ENCODE data around the gene NDUFA8. TPM values are rescaled to one million over a fixed set of nuclear protein-coding genes. Genes with fewer than 3 reads are reported as not detected.

Gene NDUFA8
- total RNA-seq, 1 donor from 2014 or later: 46.1 TPM

- no peak for DNase-seq
- Mint-ChIP-seq H3K4me1 (ENCODE audit: low read depth, unreplicated experiment) (peaks cover 17% of the 10 kb centered on the region), H3K36me3 (ENCODE audit: unreplicated experiment) (peaks cover 6% of the 10 kb centered on the region), H3K9me3 (ENCODE audit: unreplicated experiment) (peaks cover 5% of the 10 kb centered on the region), H3K27ac (ENCODE audit: unreplicated experiment) (peak overlapping the region; percentile 48), H3K4me3 (ENCODE audit: unreplicated experiment) (no peak overlapping the region), H3K27me3 (ENCODE audit: unreplicated experiment) (peaks cover 6% of the 10 kb centered on the region)
- no peak for TF ChIP-seq CTCF (IDR thresholded peaks at IDR 0.05; ENCODE audit: partially characterized antibody, unreplicated experiment)
These were observed 52.2 kb downstream of the NDUFA8 start for GRCh38 chr9:122107291-122107805.

- peaks cover 3% of the 10 kb centered on the region for H3K9me3 Mint-ChIP-seq (ENCODE audit: unreplicated experiment)
- TF ChIP-seq CTCF (IDR thresholded peaks at IDR 0.05; ENCODE audit: partially characterized antibody, unreplicated experiment): no peak
- H3K4me1 Mint-ChIP-seq (ENCODE audit: low read depth, unreplicated experiment): peaks cover 17% of the 10 kb centered on the region
- H3K36me3 Mint-ChIP-seq (ENCODE audit: unreplicated experiment): peaks cover 6% of the 10 kb centered on the region
- peaks cover 6% of the 10 kb centered on the region for H3K27me3 Mint-ChIP-seq (ENCODE audit: unreplicated experiment)
- no peak overlapping the region for H3K27ac Mint-ChIP-seq (ENCODE audit: unreplicated experiment)
- no peak for DNase-seq
- no peak overlapping the region for H3K4me3 Mint-ChIP-seq (ENCODE audit: unreplicated experiment)
These were observed 53.0 kb downstream of the NDUFA8 start for GRCh38 chr9:122106576-122106975.

GRCh38 chr9:122103985-122104384 is 55.6 kb downstream of the NDUFA8 start:
- no peak for DNase-seq
- no peak for TF ChIP-seq CTCF (IDR thresholded peaks at IDR 0.05; ENCODE audit: partially characterized antibody, unreplicated experiment)
- Mint-ChIP-seq H3K27me3 (ENCODE audit: unreplicated experiment) (peaks cover 8% of the 10 kb centered on the region), H3K9me3 (ENCODE audit: unreplicated experiment) (peaks cover 3% of the 10 kb centered on the region), H3K27ac (ENCODE audit: unreplicated experiment) (no peak overlapping the region), H3K36me3 (ENCODE audit: unreplicated experiment) (peaks cover 6% of the 10 kb centered on the region), H3K4me3 (ENCODE audit: unreplicated experiment) (no peak overlapping the region), H3K4me1 (ENCODE audit: low read depth, unreplicated experiment) (peaks cover 14% of the 10 kb centered on the region)

DNA sequence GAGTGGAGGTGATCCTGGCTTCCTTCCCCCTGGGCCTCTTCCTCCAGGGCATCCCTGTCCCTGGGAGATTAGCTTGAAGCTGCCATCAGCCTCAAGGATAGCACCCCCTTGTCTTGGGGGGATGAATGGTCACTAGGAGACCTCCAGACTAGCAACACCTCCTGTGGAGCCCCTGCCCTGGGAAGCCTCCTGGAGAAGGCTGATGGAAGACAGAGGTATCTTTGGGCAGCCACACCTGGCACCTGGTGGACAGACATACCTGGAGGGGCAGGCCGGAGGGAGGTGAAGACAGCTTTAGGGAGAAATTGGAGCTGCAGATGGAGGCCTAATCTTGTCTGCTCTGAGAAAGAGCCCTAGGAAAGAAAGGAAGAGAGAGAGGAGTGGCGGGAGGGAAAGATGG is 57.4 kb downstream of the NDUFA8 start:
- Mint-ChIP-seq H3K27me3 (ENCODE audit: unreplicated experiment) (peaks cover 8% of the 10 kb centered on the region), H3K4me3 (ENCODE audit: unreplicated experiment) (no peak overlapping the region), H3K4me1 (ENCODE audit: low read depth, unreplicated experiment) (peaks cover 1% of the 10 kb centered on the region), H3K9me3 (ENCODE audit: unreplicated experiment) (peaks cover 3% of the 10 kb centered on the region), H3K36me3 (ENCODE audit: unreplicated experiment) (peaks cover 6% of the 10 kb centered on the region), H3K27ac (ENCODE audit: unreplicated experiment) (no peak overlapping the region)
- no peak for DNase-seq
- no peak for TF ChIP-seq CTCF (IDR thresholded peaks at IDR 0.05; ENCODE audit: partially characterized antibody, unreplicated experiment)

- no peak for DNase-seq
- TF ChIP-seq CTCF (IDR thresholded peaks at IDR 0.05; ENCODE audit: partially characterized antibody, unreplicated experiment): no peak
- H3K27me3 Mint-ChIP-seq (ENCODE audit: unreplicated experiment): peaks cover 10% of the 10 kb centered on the region
- no peak overlapping the region for H3K4me3 Mint-ChIP-seq (ENCODE audit: unreplicated experiment)
- peaks cover 6% of the 10 kb centered on the region for H3K36me3 Mint-ChIP-seq (ENCODE audit: unreplicated experiment)
- H3K9me3 Mint-ChIP-seq (ENCODE audit: unreplicated experiment): peaks cover 3% of the 10 kb centered on the region
- no peaks in the 10 kb centered on the region for H3K4me1 Mint-ChIP-seq (ENCODE audit: low read depth, unreplicated experiment)
- H3K27ac Mint-ChIP-seq (ENCODE audit: unreplicated experiment): no peak overlapping the region
These were observed 58.8 kb downstream of the NDUFA8 start for GRCh38 chr9:122100756-122101155.

Data from glutamatergic neuron (in vitro differentiated cells).